IPS DF 6.9 (cell line): ENCODE measurements around the gene APP.

Experiments used
- DNase-seq: peaks from one replicate; pipeline ENCODE4 v3.0.0-alpha.2; 2013; ENCODE audit warnings: low read depth, low spot score
- H3K27ac ChIP-seq: one replicate; pipeline ENCODE4 v1.5.1; 2013; ENCODE audit warnings: low read length, control low read depth
- H3K27me3 ChIP-seq: 2 replicates; pipeline ENCODE4 v1.6.1; 2013; ENCODE audit warnings: mild to moderate bottlenecking, low read length; ENCODE audit not compliant: control insufficient read depth, insufficient read depth
- H3K36me3 ChIP-seq: 2 replicates; pipeline ENCODE4 v1.6.1; 2013; ENCODE audit warnings: low read length; ENCODE audit not compliant: control insufficient read depth, insufficient read depth
- H3K4me1 ChIP-seq: 2 replicates; pipeline ENCODE4 v1.6.1; 2013; ENCODE audit warnings: low read length; ENCODE audit not compliant: control insufficient read depth, insufficient read depth
- H3K4me3 ChIP-seq: 2 replicates; pipeline ENCODE4 v1.5.1; 2013; ENCODE audit warnings: mild to moderate bottlenecking, low read length
- H3K9me3 ChIP-seq: 2 replicates; pipeline ENCODE4 v1.6.1; 2013; ENCODE audit warnings: low read length, inconsistent platforms; ENCODE audit not compliant: control insufficient read depth, insufficient read depth
- WGBS: extraction: QIAGEN DNeasy Blood & Tissue Kit; methylation state at CpG from one replicate; pipeline ENCODE4 v1.1.7; 2013; ENCODE audit warnings: mixed read lengths, missing lambda C conversion rate; ENCODE audit not compliant: insufficient read length, insufficient coverage; 5-methylcytosine and 5-hydroxymethylcytosine counted together

The APP gene

GRCh38 chr21:26005464-26005863, 165.1 kb downstream of the APP start:
- Histone ChIP-seq H3K4me3 (no peak overlapping the region), H3K27ac (no peak overlapping the region), H3K27me3 (no peaks in the 10 kb centered on the region), H3K4me1 (no peaks in the 10 kb centered on the region; the same call in 1 of the 2 replicates), H3K9me3 (no peaks in the 10 kb centered on the region), H3K36me3 (no peaks in the 10 kb centered on the region)
- no CpG with 5 or more reads among the region's 1 CpG for WGBS
- DNase-seq = no peak

- Histone ChIP-seq H3K4me1 (peaks cover 6% of the 10 kb centered on the region), H3K27me3 (no peaks in the 10 kb centered on the region), H3K36me3 (no peaks in the 10 kb centered on the region), H3K9me3 (no peaks in the 10 kb centered on the region), H3K4me3 (no peak overlapping the region), H3K27ac (no peak overlapping the region)
- no peak for DNase-seq
- no CpG with 5 or more reads among the region's 4 CpGs for WGBS
Measured at GRCh38 chr21:26003404-26003803, 167.2 kb downstream of the APP start.

GRCh38 chr21:26001356-26001755, 169.2 kb downstream of the APP start:
- H3K36me3 ChIP-seq = no peaks in the 10 kb centered on the region

GRCh38 chr21:25999921-26000582, 170.5 kb downstream of the APP start:
- no peak overlapping the region for H3K27ac ChIP-seq

More at GRCh38 chr21:26001356-26001755, 169.2 kb downstream of the APP start:
- Histone ChIP-seq H3K27ac (no peak overlapping the region), H3K4me3 (no peak overlapping the region), H3K4me1 (peaks cover 9% of the 10 kb centered on the region), H3K27me3 (no peaks in the 10 kb centered on the region), H3K9me3 (no peaks in the 10 kb centered on the region)
- WGBS = no CpG with 5 or more reads among the region's 5 CpGs
- no peak for DNase-seq

GRCh38 chr21:25997788-25998611, 172.6 kb downstream of the APP start:
- WGBS = no CpG with 5 or more reads among the region's 4 CpGs
- H3K9me3 ChIP-seq = no peaks in the 10 kb centered on the region
- no peak overlapping the region for H3K27ac ChIP-seq
- no peaks in the 10 kb centered on the region for H3K27me3 ChIP-seq
- no peaks in the 10 kb centered on the region for H3K36me3 ChIP-seq
- H3K4me3 ChIP-seq = no peak overlapping the region
- H3K4me1 ChIP-seq = peaks cover 9% of the 10 kb centered on the region
- DNase-seq = peak; percentile 60

More at GRCh38 chr21:25999921-26000582, 170.5 kb downstream of the APP start:
- Histone ChIP-seq H3K4me1 (peaks cover 9% of the 10 kb centered on the region), H3K4me3 (no peak overlapping the region), H3K9me3 (no peaks in the 10 kb centered on the region), H3K27me3 (no peaks in the 10 kb centered on the region), H3K36me3 (no peaks in the 10 kb centered on the region)
- no peak for DNase-seq
- WGBS = no CpG with 5 or more reads among the region's 19 CpGs

GRCh38 chr21:25995278-25995677, 175.3 kb downstream of the APP start:
- no CpG with 5 or more reads among the region's 9 CpGs for WGBS
- Histone ChIP-seq H3K4me3 (no peak overlapping the region), H3K9me3 (no peaks in the 10 kb centered on the region), H3K4me1 (peaks cover 9% of the 10 kb centered on the region), H3K27ac (no peak overlapping the region), H3K36me3 (no peaks in the 10 kb centered on the region), H3K27me3 (no peaks in the 10 kb centered on the region)
- DNase-seq = no peak

- Histone ChIP-seq H3K27ac (no peak overlapping the region), H3K4me1 (peaks cover 7% of the 10 kb centered on the region), H3K4me3 (no peak overlapping the region), H3K27me3 (no peaks in the 10 kb centered on the region), H3K36me3 (no peaks in the 10 kb centered on the region), H3K9me3 (no peaks in the 10 kb centered on the region)
- no peak for DNase-seq
- WGBS = no CpG with 5 or more reads among the region's 1 CpG
Measured at GRCh38 chr21:25994758-25995163, 175.8 kb downstream of the APP start.

- DNase-seq = no peak
- H3K4me1 ChIP-seq = peaks cover 3% of the 10 kb centered on the region; the same call in 1 of the 2 replicates
- H3K27me3 ChIP-seq = no peaks in the 10 kb centered on the region
- no peaks in the 10 kb centered on the region for H3K36me3 ChIP-seq
- H3K9me3 ChIP-seq = no peaks in the 10 kb centered on the region
- no peak overlapping the region for H3K4me3 ChIP-seq
- no peak overlapping the region for H3K27ac ChIP-seq
- no CpG with 5 or more reads among the region's 7 CpGs for WGBS
Measured at GRCh38 chr21:25988738-25989137, 181.8 kb downstream of the APP start.

- H3K27me3 ChIP-seq = no peaks in the 10 kb centered on the region
- DNase-seq = no peak
- peaks cover 3% of the 10 kb centered on the region; the same call in 1 of the 2 replicates for H3K4me1 ChIP-seq
- no peak overlapping the region for H3K4me3 ChIP-seq
- no peaks in the 10 kb centered on the region for H3K9me3 ChIP-seq
- no CpG with 5 or more reads among the region's 2 CpGs for WGBS
- H3K27ac ChIP-seq = no peak overlapping the region
- H3K36me3 ChIP-seq = no peaks in the 10 kb centered on the region
Measured at GRCh38 chr21:25987531-25987930, 183.0 kb downstream of the APP start.

GRCh38 chr21:25986928-25987327, 183.6 kb downstream of the APP start:
- DNase-seq = no peak
- Histone ChIP-seq H3K4me3 (no peak overlapping the region), H3K4me1 (peaks cover 3% of the 10 kb centered on the region; the same call in 1 of the 2 replicates), H3K36me3 (no peaks in the 10 kb centered on the region; the same call in 1 of the 2 replicates), H3K9me3 (no peaks in the 10 kb centered on the region), H3K27me3 (no peaks in the 10 kb centered on the region), H3K27ac (no peak overlapping the region)
- no CpG with 5 or more reads among the region's 2 CpGs for WGBS
